ENCODE data around the gene DEPDC1.
"Not testable (repeated sequence)": the region's sequence is repeated elsewhere in the genome, so short reads cannot be mapped to it uniquely, and the experiment has no call there.

Gene DEPDC1

GRCh38 chr1:68476626-68477025 lies 20.3 kb downstream of the DEPDC1 start:
- not testable (repeated sequence) for DNase-seq

GRCh38 chr1:68473060-68473459 lies 23.8 kb downstream of the DEPDC1 start:
- DNase-seq = no peak

GRCh38 chr1:68470388-68470970 lies 26.4 kb downstream of the DEPDC1 start:
- DNase-seq = no peak

GRCh38 chr1:68464891-68465290 lies 32.0 kb downstream of the DEPDC1 start:
- DNase-seq = no peak

GRCh38 chr1:68460935-68461334 lies 35.9 kb downstream of the DEPDC1 start:
- DNase-seq = no peak

- DNase-seq = no peak
Measured at GRCh38 chr1:68459796-68460195, 37.1 kb downstream of the DEPDC1 start.

- DNase-seq = no peak
Measured at GRCh38 chr1:68459091-68459490, 37.8 kb downstream of the DEPDC1 start.

GRCh38 chr1:68456202-68456601 lies 40.7 kb downstream of the DEPDC1 start:
- no peak for DNase-seq

GRCh38 chr1:68454534-68454933 lies 42.3 kb downstream of the DEPDC1 start:
- no peak for DNase-seq

GRCh38 chr1:68453060-68453670 lies 43.7 kb downstream of the DEPDC1 start:
- no peak for DNase-seq

GRCh38 chr1:68449901-68450300 lies 47.0 kb downstream of the DEPDC1 start, which contains the start of gene RPE65:
Gene RPE65 (minus strand): TSS chr1:68449954. CDS start chr1:68449905, 49 bp downstream.
- DNase-seq = no peak

- no peak for DNase-seq
Measured at GRCh38 chr1:68448365-68448764, 48.5 kb downstream of the DEPDC1 start.

GRCh38 chr1:68445709-68446108 lies 51.2 kb downstream of the DEPDC1 start:
- no peak for DNase-seq

GRCh38 chr1:68442822-68443556 lies 53.9 kb downstream of the DEPDC1 start:
- DNase-seq = no peak

- no peak for DNase-seq
Measured at GRCh38 chr1:68442006-68442405, 54.9 kb downstream of the DEPDC1 start.

- no peak for DNase-seq
Measured at GRCh38 chr1:68438310-68438709, 58.6 kb downstream of the DEPDC1 start.

GRCh38 chr1:68433395-68433794 lies 63.5 kb downstream of the DEPDC1 start:
- DNase-seq = no peak

- DNase-seq = no peak
Measured at GRCh38 chr1:68431076-68431475, 65.8 kb downstream of the DEPDC1 start.

- no peak for DNase-seq
Measured at GRCh38 chr1:68429233-68429808, 67.6 kb downstream of the DEPDC1 start.

- no peak for DNase-seq
Measured at GRCh38 chr1:68426594-68426993, 70.3 kb downstream of the DEPDC1 start.
